GDM1 (cell line): ENCODE results near the gene SPAG9.
A peak's percentile ranks its signal among the peaks of the same experiment; 100 is the strongest.

ENCODE experiments used
- DNase-seq: peaks from one replicate; lab custom pipeline; 2025; lab: John Stamatoyannopoulos, UW

Gene SPAG9

GRCh38 chr17:50988427-50988826, 132.2 kb downstream of the SPAG9 start:
- DNase-seq, result no peak

- DNase-seq, result no peak
These were observed 133.5 kb downstream of the SPAG9 start for GRCh38 chr17:50986989-50987660.

- DNase-seq, result no peak
These were observed 139.4 kb downstream of the SPAG9 start for GRCh38 chr17:50981279-50981678.

GRCh38 chr17:50979524-50979927, 141.1 kb downstream of the SPAG9 start:
- no peak for DNase-seq

- no peak for DNase-seq
These were observed 143.0 kb downstream of the SPAG9 start for GRCh38 chr17:50977487-50978159.

- DNase-seq, result no peak
These were observed 143.7 kb downstream of the SPAG9 start for GRCh38 chr17:50976951-50977472.

- DNase-seq, result no peak
These were observed 146.8 kb downstream of the SPAG9 start for GRCh38 chr17:50973557-50974494.

GRCh38 chr17:50972577-50972976, 148.1 kb downstream of the SPAG9 start:
- DNase-seq, result no peak

GRCh38 chr17:50967795-50968194, 152.9 kb downstream of the SPAG9 start:
- no peak for DNase-seq

- DNase-seq, result no peak
These were observed 154.5 kb downstream of the SPAG9 start for GRCh38 chr17:50966163-50966666.

- DNase-seq, result no peak
These were observed 157.5 kb downstream of the SPAG9 start for GRCh38 chr17:50963139-50963538.

- DNase-seq, result no peak
These were observed 159.1 kb downstream of the SPAG9 start for GRCh38 chr17:50961282-50962220.

- DNase-seq, result no peak
These were observed 161.3 kb downstream of the SPAG9 start for GRCh38 chr17:50959341-50959740.

GRCh38 chr17:50957600-50958575, 162.8 kb downstream of the SPAG9 start:
- no peak for DNase-seq

- peak; percentile 56 for DNase-seq
These were observed 163.7 kb downstream of the SPAG9 start for GRCh38 chr17:50956750-50957523.

- DNase-seq, result no peak
These were observed 164.3 kb downstream of the SPAG9 start for GRCh38 chr17:50956409-50956749.

GRCh38 chr17:50955667-50956120, 165.0 kb downstream of the SPAG9 start:
- no peak for DNase-seq

GRCh38 chr17:50955160-50955559, 165.5 kb downstream of the SPAG9 start:
- no peak for DNase-seq

- DNase-seq, result no peak
These were observed 166.0 kb downstream of the SPAG9 start for GRCh38 chr17:50954641-50955121.
